Small intestine (tissue), 7 donors: Measurements from ENCODE around the gene IRAK2. TPM values are rescaled to one million over a fixed set of nuclear protein-coding genes. Genes with fewer than 3 reads are reported as not detected.
"Not testable (repeated sequence)": the region's sequence is repeated elsewhere in the genome, so short reads cannot be mapped to it uniquely, and the experiment has no call there.

Experiments used
- DNase-seq, 2 donors: peaks; one replicate each; pipeline versions ENCODE4 v3.0.0 to v3.0.0-alpha.2; 2013
- FAIRE-seq: peaks from 2 replicates; lab custom pipeline; 2012; peaks lifted over from hg19 to GRCh38; lab: Jason Lieb, UNC
- H3K27ac ChIP-seq, 3 donors: one replicate each; pipeline ENCODE4 v1.5.1; 2013; ENCODE audit warnings: low read length in 2 of 3, mild to moderate bottlenecking in 2 of 3, control low read depth in 1 of 3, inconsistent platforms in 1 of 3, low read depth in 1 of 3, moderate library complexity in 1 of 3
- H3K27me3 ChIP-seq, 3 donors: one replicate each; pipeline ENCODE4 v1.6.1; 2013; ENCODE audit warnings: low read length in 3 of 3, inconsistent platforms in 1 of 3; ENCODE audit not compliant: control insufficient read depth in 3 of 3, insufficient read depth in 3 of 3
- H3K36me3 ChIP-seq, 3 donors: one replicate each; pipeline ENCODE4 v1.6.1; 2013; ENCODE audit warnings: low read length in 3 of 3, inconsistent platforms in 1 of 3, low read depth in 1 of 3, mild to moderate bottlenecking in 1 of 3, moderate library complexity in 1 of 3; ENCODE audit not compliant: control insufficient read depth in 3 of 3, insufficient read depth in 2 of 3
- H3K4me1 ChIP-seq, 3 donors: one replicate each; pipeline ENCODE4 v1.6.1; 2013; ENCODE audit warnings: low read length in 2 of 3, inconsistent platforms in 1 of 3, low read depth in 1 of 3, mild to moderate bottlenecking in 1 of 3, moderate library complexity in 1 of 3; ENCODE audit not compliant: control insufficient read depth in 3 of 3, insufficient read depth in 2 of 3
- H3K4me3 ChIP-seq, 3 donors: one replicate each; pipeline ENCODE4 v1.5.1; 2013; ENCODE audit warnings: low read length in 3 of 3, control low read depth in 1 of 3, inconsistent platforms in 1 of 3, low read depth in 1 of 3, mild to moderate bottlenecking in 1 of 3, moderate library complexity in 1 of 3
- H3K9me3 ChIP-seq, 2 donors: one replicate each; pipeline ENCODE4 v1.6.1; 2013; ENCODE audit warnings: low read depth in 1 of 2, low read length in 1 of 2; ENCODE audit not compliant: control insufficient read depth in 2 of 2, insufficient read depth in 1 of 2
- WGBS, 3 donors: extraction: QIAGEN DNeasy Blood & Tissue Kit; methylation state at CpG; one replicate each; pipeline ENCODE4 v1.1.7; 2013; 5-methylcytosine and 5-hydroxymethylcytosine counted together
- polyA plus RNA-seq, 4 donors: library from polyadenylated mRNA; stranded (reverse) in 3 of 4; unstranded in 1 of 4; fragments of 200-250 nt in 3 of 4; fragments of 120-200 nt in 1 of 4; gene quantifications; one replicate each; pipeline versions ENCODE4 v1.2.1 to v1.2.3, GENCODE V29; 2013
- donor health status: healthy with polysubstance abuse.
- donor health status: control.
- donor health status: control.
- donor health status: Bipolar disorder and iron deficiency.
- donor health status: healthy.

Gene IRAK2
- polyA plus RNA-seq, 4 donors = 1.2 to 6.8 (median 3.1) TPM

- H3K27me3 ChIP-seq = no peaks in the 10 kb centered on the region
- no peak overlapping the region for H3K27ac ChIP-seq
- no peak for FAIRE-seq
- peaks cover 6 to 72% (median 13%) of the 10 kb centered on the region in 3 donors for H3K36me3 ChIP-seq
- peaks cover 0 to 3% (median 3%) of the 10 kb centered on the region in 3 donors for H3K4me1 ChIP-seq
- 94 to 97% (median 96%) methylated on average over 7 of the region's 7 CpGs for WGBS, 3 donors
- DNase-seq = no peak
- H3K9me3 ChIP-seq = no peaks in the 10 kb centered on the region
- no peak overlapping the region for H3K4me3 ChIP-seq
Measured at GRCh38 chr3:10255835-10256234, 91.1 kb downstream of the IRAK2 start.

DNA sequence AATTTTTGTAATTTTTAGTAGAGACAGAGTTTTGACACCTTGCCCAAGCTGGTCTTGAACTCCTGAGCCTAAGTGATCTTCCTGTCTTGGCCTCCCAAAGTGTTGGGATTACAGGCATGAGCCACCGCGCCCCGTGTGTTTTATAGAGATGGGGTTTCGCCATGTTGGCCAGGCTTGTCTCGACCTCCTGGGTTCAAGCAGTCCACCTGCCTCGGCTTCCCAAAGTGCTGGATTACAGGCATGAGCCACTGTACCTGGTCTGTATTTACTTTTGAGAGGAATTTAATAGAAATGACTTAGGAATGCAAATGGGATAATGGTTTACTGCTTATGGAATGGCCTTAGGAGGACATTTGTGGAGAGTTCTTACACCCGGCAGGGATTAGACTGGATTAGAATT, 94.3 kb downstream of the IRAK2 start:
- 87 to 98% (median 97%) methylated on average over 7 of the region's 7 CpGs for WGBS, 3 donors
- DNase-seq = no peak
- no peak overlapping the region for H3K4me3 ChIP-seq
- FAIRE-seq = no peak
- peaks cover 10 to 70% (median 15%) of the 10 kb centered on the region in 3 donors for H3K36me3 ChIP-seq
- no peaks in the 10 kb centered on the region for H3K27me3 ChIP-seq
- H3K9me3 ChIP-seq = no peaks in the 10 kb centered on the region
- H3K4me1 ChIP-seq = peaks cover 0 to 2% (median 0%) of the 10 kb centered on the region in 3 donors
- no peak overlapping the region for H3K27ac ChIP-seq

DNA sequence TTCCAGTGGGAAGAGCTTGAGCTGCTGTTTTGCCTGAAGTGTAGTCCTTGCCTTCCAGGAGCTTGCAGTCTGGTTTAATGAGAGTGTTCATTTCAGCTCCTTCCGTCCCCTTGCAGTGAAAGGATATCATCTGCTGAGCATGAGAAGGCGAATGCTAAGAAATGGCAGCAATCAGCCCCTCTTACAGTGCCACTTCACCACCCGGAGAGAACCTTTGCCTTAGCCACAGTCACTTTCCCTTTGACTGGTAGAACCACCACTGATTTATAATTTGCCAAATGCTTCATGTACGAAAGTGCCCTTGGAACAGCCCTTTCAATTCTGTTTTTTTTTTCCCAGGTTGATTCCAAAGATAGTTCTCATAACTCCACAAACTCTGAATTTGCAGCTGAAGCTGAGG, 95.1 kb downstream of the IRAK2 start:
- DNase-seq (no peak), FAIRE-seq (no peak)
- Histone ChIP-seq H3K9me3 (no peaks in the 10 kb centered on the region), H3K36me3 (peaks cover 10 to 70% (median 13%) of the 10 kb centered on the region in 3 donors), H3K27ac (no peak overlapping the region), H3K4me3 (no peak overlapping the region), H3K4me1 (peaks cover 0 to 2% (median 0%) of the 10 kb centered on the region in 3 donors), H3K27me3 (no peaks in the 10 kb centered on the region)
- 79 to 89% (median 83%) methylated on average over 4 of the region's 4 CpGs for WGBS, 3 donors

DNA sequence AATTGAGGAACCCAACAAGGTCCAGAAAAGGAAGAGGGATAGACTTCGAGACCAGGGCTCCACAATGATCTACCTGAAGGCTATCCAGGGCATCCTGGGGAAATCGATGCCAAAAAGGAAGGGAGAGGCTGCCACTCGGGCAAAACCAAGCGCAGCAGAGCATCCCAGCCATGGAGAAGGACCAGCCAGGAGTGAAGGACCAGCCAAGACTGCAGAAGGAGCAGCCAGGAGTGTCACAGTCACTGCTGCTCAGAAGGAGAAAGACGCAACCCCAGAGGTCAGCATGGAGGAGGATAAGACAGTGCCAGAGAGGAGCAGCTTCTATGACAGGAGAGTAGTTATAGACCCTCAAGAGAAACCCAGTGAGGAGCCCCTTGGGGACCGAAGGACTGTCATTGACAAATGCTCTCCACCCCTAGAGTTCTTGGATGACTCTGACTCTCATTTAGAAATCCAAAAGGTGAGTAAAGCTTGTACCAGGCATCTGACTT, 95.5 kb downstream of the IRAK2 start:
- no peak for FAIRE-seq

DNA sequence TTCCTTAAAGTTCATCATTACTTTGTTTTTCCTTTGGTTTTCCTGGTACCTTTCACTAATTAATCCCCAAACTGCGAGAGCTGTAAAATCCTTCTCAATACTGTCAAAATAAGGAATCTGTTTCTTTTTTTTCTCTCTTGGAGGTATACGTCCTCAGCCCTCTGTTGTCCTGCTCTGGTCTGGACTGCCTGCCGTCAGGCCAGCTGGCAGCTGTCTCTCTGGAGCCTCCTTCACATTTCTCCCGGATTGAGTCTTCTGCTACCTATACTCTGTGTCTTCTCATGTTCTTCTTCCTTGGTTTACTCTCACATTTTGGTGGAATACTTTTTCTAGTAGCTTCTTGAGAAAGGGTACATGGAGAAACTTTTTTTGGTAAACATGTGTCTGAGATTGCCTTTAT, 97.3 kb downstream of the IRAK2 start:
- H3K36me3 ChIP-seq = peaks cover 3 to 59% (median 19%) of the 10 kb centered on the region in 3 donors
- no peaks in the 10 kb centered on the region for H3K9me3 ChIP-seq
- no peaks in the 10 kb centered on the region for H3K4me1 ChIP-seq
- FAIRE-seq (no peak), DNase-seq (no peak)
- no peak overlapping the region for H3K27ac ChIP-seq
- H3K4me3 ChIP-seq = no peak overlapping the region
- 75 to 91% (median 85%) methylated on average over 4 of the region's 4 CpGs for WGBS, 3 donors
- H3K27me3 ChIP-seq = no peaks in the 10 kb centered on the region

More for the DNA sequence above, 95.5 kb downstream of the IRAK2 start:
- DNase-seq = no peak
- Histone ChIP-seq H3K27ac (no peak overlapping the region), H3K4me3 (no peak overlapping the region), H3K4me1 (no peaks in the 10 kb centered on the region), H3K27me3 (no peaks in the 10 kb centered on the region), H3K9me3 (no peaks in the 10 kb centered on the region), H3K36me3 (peaks cover 10 to 66% (median 13%) of the 10 kb centered on the region in 3 donors)
- WGBS, 3 donors = 86 to 96% (median 94%) methylated on average over 6 of the region's 6 CpGs

GRCh38 chr3:10263646-10264363, 99.1 kb downstream of the IRAK2 start:
- DNase-seq (peak in 1 of 2 donors; percentile 55), FAIRE-seq (no peak)
- WGBS, 3 donors = 57 to 80% (median 60%) methylated on average over 12 of the region's 12 CpGs
- H3K4me3 ChIP-seq = no peak overlapping the region
- H3K27ac ChIP-seq = no peak overlapping the region
- no peaks in the 10 kb centered on the region for H3K4me1 ChIP-seq
- peaks cover 3 to 54% (median 21%) of the 10 kb centered on the region in 3 donors for H3K36me3 ChIP-seq
- H3K9me3 ChIP-seq = no peaks in the 10 kb centered on the region
- no peaks in the 10 kb centered on the region for H3K27me3 ChIP-seq

DNA sequence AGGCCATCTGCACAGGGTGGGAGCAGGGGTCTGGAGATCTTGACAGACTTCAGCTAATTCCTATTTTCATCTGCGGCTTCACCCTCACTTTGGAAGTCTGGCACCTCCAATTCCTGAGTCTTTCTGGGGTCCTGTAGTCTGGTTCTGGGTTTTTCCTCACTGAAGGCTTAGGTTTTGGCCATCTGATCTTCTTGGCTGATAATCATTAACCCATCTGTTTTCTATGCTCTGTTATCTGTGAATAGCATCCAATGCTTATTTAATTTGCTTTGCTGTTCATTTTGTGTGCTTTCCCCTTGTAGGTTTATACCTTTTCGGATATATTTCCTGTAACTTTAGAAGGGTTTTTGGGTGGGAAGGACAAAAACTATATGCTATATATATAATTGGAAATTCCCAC, 101.1 kb downstream of the IRAK2 start:
- 94 to 97% (median 96%) methylated on average over 2 of the region's 2 CpGs for WGBS, 3 donors
- Histone ChIP-seq H3K4me1 (no peaks in the 10 kb centered on the region), H3K27me3 (no peaks in the 10 kb centered on the region), H3K9me3 (no peaks in the 10 kb centered on the region), H3K4me3 (no peak overlapping the region), H3K27ac (no peak overlapping the region), H3K36me3 (peaks cover 11 to 56% (median 27%) of the 10 kb centered on the region in 3 donors)
- DNase-seq (no peak), FAIRE-seq (no peak)

- not testable (repeated sequence) for H3K9me3 ChIP-seq, DNase-seq, H3K27me3 ChIP-seq, FAIRE-seq, H3K4me3 ChIP-seq, H3K4me1 ChIP-seq, H3K27ac ChIP-seq
- peaks cover 8 to 55% (median 24%) of the 10 kb centered on the region in 3 donors for H3K36me3 ChIP-seq
- WGBS, 3 donors = 82 to 90% (median 83%) methylated on average over 7 of the region's 7 CpGs
Measured at GRCh38 chr3:10266936-10267335, 102.2 kb downstream of the IRAK2 start.
